Measurements from ENCODE around the gene FAM241A.

The FAM241A gene

GRCh38 chr4:112145326-112145789, at the start of gene FAM241A:
Gene FAM241A (plus strand): TSS chr4:112145454. CDS start chr4:112145581, 127 bp downstream.
- peak; percentile 97 for DNase-seq (ENCODE audit: low spot score)
- no peak for TF ChIP-seq CTCF (IDR thresholded peaks at IDR 0.05; ENCODE audit: extremely low read depth, missing control alignments)

- TF ChIP-seq CTCF (IDR thresholded peaks at IDR 0.05; ENCODE audit: extremely low read depth, missing control alignments): no peak
- no peak for DNase-seq (ENCODE audit: low spot score)
These were observed 46.3 kb upstream of the FAM241A start for GRCh38 chr4:112098841-112099530.

- peak; percentile 11 for TF ChIP-seq CTCF (IDR thresholded peaks at IDR 0.05; ENCODE audit: extremely low read depth, missing control alignments)
- DNase-seq (ENCODE audit: low spot score): peak; percentile 55
These were observed 45.5 kb upstream of the FAM241A start for GRCh38 chr4:112099701-112100297.

GRCh38 chr4:112102875-112103370, 42.3 kb upstream of the FAM241A start:
- DNase-seq (ENCODE audit: low spot score): no peak
- no peak for TF ChIP-seq CTCF (IDR thresholded peaks at IDR 0.05; ENCODE audit: extremely low read depth, missing control alignments)

- no peak for TF ChIP-seq CTCF (IDR thresholded peaks at IDR 0.05; ENCODE audit: extremely low read depth, missing control alignments)
- DNase-seq (ENCODE audit: low spot score): no peak
These were observed 39.9 kb upstream of the FAM241A start for GRCh38 chr4:112105201-112105969.

- DNase-seq (ENCODE audit: low spot score): peak; percentile 16
- TF ChIP-seq CTCF (IDR thresholded peaks at IDR 0.05; ENCODE audit: extremely low read depth, missing control alignments): no peak
These were observed 35.7 kb upstream of the FAM241A start for GRCh38 chr4:112109360-112110058.
